ENCODE data around the gene LUZP1.

DNA sequence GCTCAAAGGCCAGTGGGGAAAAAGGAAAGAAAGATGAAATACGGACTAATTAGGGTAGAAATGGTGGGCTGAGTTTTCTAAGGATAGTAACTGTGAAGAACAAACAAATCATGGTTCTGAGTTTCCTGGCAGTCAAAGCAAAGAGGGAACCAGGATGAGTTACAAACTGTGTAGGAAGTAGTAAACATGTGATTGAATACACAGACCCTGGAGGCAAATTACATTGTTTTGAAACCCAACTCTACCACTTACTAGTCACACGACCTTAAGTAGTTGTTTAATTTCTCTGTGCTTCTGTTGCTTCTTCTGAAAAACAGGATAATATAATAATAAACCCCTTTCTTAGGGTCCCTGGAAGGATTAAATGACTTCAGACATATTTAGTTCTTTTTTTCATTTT lies 11.2 kb upstream of the LUZP1 start:
- TF ChIP-seq ZNF274 (IDR thresholded peaks at IDR 0.05; ENCODE audit: low read depth, low read length) (no peak), YY1 (IDR thresholded peaks at IDR 0.05; ENCODE audit: insufficient read depth, insufficient read length) (no peak)
